ENCODE measurements around the gene CSTF2.

CSTF2 gene

GRCh38 chrX:100863326-100863864 is 43.2 kb downstream of the CSTF2 start:
- DNase-seq (ENCODE audit: extremely low read depth, insufficient read length), result no peak
- H3K27me3 ChIP-seq (replicated peaks; ENCODE audit: control insufficient read depth, insufficient read depth, low read length), result no peaks in the 10 kb centered on the region
- H3K36me3 ChIP-seq (ENCODE audit: control insufficient read depth, insufficient read depth, low read length), result no peaks in the 10 kb centered on the region
- no peak for TF ChIP-seq CTCF (IDR thresholded peaks at IDR 0.05; ENCODE audit: insufficient read depth, low read length, poor library complexity, severe bottlenecking)
- no peak overlapping the region for H3K4me3 ChIP-seq (replicated peaks; ENCODE audit: low read depth, low read length)

GRCh38 chrX:100864657-100865391 is 44.6 kb downstream of the CSTF2 start:
- no peak for TF ChIP-seq CTCF (IDR thresholded peaks at IDR 0.05; ENCODE audit: insufficient read depth, low read length, poor library complexity, severe bottlenecking)
- no peaks in the 10 kb centered on the region for H3K27me3 ChIP-seq (replicated peaks; ENCODE audit: control insufficient read depth, insufficient read depth, low read length)
- no peak for DNase-seq (ENCODE audit: extremely low read depth, insufficient read length)

GRCh38 chrX:100868273-100868672 is 48.1 kb downstream of the CSTF2 start:
- no peak for TF ChIP-seq CTCF (IDR thresholded peaks at IDR 0.05; ENCODE audit: insufficient read depth, low read length, poor library complexity, severe bottlenecking)
- Histone ChIP-seq H3K36me3 (ENCODE audit: control insufficient read depth, insufficient read depth, low read length) (no peaks in the 10 kb centered on the region), H3K4me3 (replicated peaks; ENCODE audit: low read depth, low read length) (no peak overlapping the region), H3K27me3 (replicated peaks; ENCODE audit: control insufficient read depth, insufficient read depth, low read length) (no peaks in the 10 kb centered on the region)
- DNase-seq (ENCODE audit: extremely low read depth, insufficient read length), result no peak

More at GRCh38 chrX:100864657-100865391, 44.6 kb downstream of the CSTF2 start:
- no peak overlapping the region for H3K4me3 ChIP-seq (replicated peaks; ENCODE audit: low read depth, low read length)
- no peaks in the 10 kb centered on the region for H3K36me3 ChIP-seq (ENCODE audit: control insufficient read depth, insufficient read depth, low read length)

GRCh38 chrX:100870527-100870926 is 50.3 kb downstream of the CSTF2 start:
- Histone ChIP-seq H3K27me3 (replicated peaks; ENCODE audit: control insufficient read depth, insufficient read depth, low read length) (no peaks in the 10 kb centered on the region), H3K36me3 (ENCODE audit: control insufficient read depth, insufficient read depth, low read length) (no peaks in the 10 kb centered on the region), H3K4me3 (replicated peaks; ENCODE audit: low read depth, low read length) (no peak overlapping the region)
- no peak for TF ChIP-seq CTCF (IDR thresholded peaks at IDR 0.05; ENCODE audit: insufficient read depth, low read length, poor library complexity, severe bottlenecking)
- DNase-seq (ENCODE audit: extremely low read depth, insufficient read length), result no peak

- no peaks in the 10 kb centered on the region for H3K36me3 ChIP-seq (ENCODE audit: control insufficient read depth, insufficient read depth, low read length)
- DNase-seq (ENCODE audit: extremely low read depth, insufficient read length), result no peak
- no peak for TF ChIP-seq CTCF (IDR thresholded peaks at IDR 0.05; ENCODE audit: insufficient read depth, low read length, poor library complexity, severe bottlenecking)
- no peaks in the 10 kb centered on the region for H3K27me3 ChIP-seq (replicated peaks; ENCODE audit: control insufficient read depth, insufficient read depth, low read length)
- no peak overlapping the region for H3K4me3 ChIP-seq (replicated peaks; ENCODE audit: low read depth, low read length)
Observed at GRCh38 chrX:100871594-100872560, 51.7 kb downstream of the CSTF2 start.
